Liver (tissue), 9 donors: ENCODE data around the gene ISCA2. TPM values are rescaled to one million over a fixed set of nuclear protein-coding genes. Genes with fewer than 3 reads are reported as not detected.

Source experiments
- DNase-seq: peaks from one replicate; pipeline ENCODE4 v3.0.0-alpha.2; 2017; ENCODE audit warnings: low spot score
- H3K27ac ChIP-seq, 2 donors: one replicate each; pipeline ENCODE4 v1.7.0; 2013; ENCODE audit warnings: inconsistent platforms in 2 of 2, low read length in 2 of 2, control low read depth in 1 of 2, low read depth in 1 of 2, mild to moderate bottlenecking in 1 of 2
- H3K27me3 ChIP-seq, 4 donors: one replicate each; pipeline versions ENCODE4 v1.6.1 to v1.7.0; 2013; ENCODE audit warnings: low read length in 3 of 4, inconsistent platforms in 1 of 4, mild to moderate bottlenecking in 1 of 4, moderate library complexity in 1 of 4; ENCODE audit not compliant: control insufficient read depth in 4 of 4, insufficient read depth in 4 of 4
- H3K36me3 ChIP-seq, 4 donors: one replicate each; pipeline versions ENCODE4 v1.6.1 to v1.7.0; 2013; ENCODE audit warnings: low read length in 3 of 4, mild to moderate bottlenecking in 3 of 4, low read depth in 1 of 4, moderate library complexity in 1 of 4; ENCODE audit not compliant: control insufficient read depth in 4 of 4, insufficient read depth in 3 of 4
- H3K4me1 ChIP-seq, 4 donors: one replicate each; pipeline versions ENCODE4 v1.6.1 to v1.7.0; 2013; ENCODE audit warnings: low read length in 3 of 4, mild to moderate bottlenecking in 3 of 4, moderate library complexity in 1 of 4; ENCODE audit not compliant: control insufficient read depth in 4 of 4, insufficient read depth in 4 of 4
- H3K4me3 ChIP-seq, 3 donors: one replicate each; pipeline versions ENCODE4 v1.6.1 to v1.7.0; 2013; ENCODE audit warnings: low read length in 3 of 3, control low read depth in 1 of 3, low read depth in 1 of 3, mild to moderate bottlenecking in 1 of 3
- H3K9ac ChIP-seq, 2 donors: one replicate each; pipeline ENCODE4 v1.7.0; 2013; ENCODE audit warnings: low read length in 2 of 2, mild to moderate bottlenecking in 2 of 2, moderate library complexity in 2 of 2, control low read depth in 1 of 2, low read depth in 1 of 2
- H3K9me3 ChIP-seq, 4 donors: one replicate each; pipeline versions ENCODE4 v1.6.1 to v1.7.0; 2013; ENCODE audit warnings: low read length in 3 of 4; ENCODE audit not compliant: control insufficient read depth in 4 of 4
- CTCF ChIP-seq: fragments of 150-350 bp; IDR thresholded peaks from 2 replicates; pipeline ENCODE4 v1.5.1; 2017; ENCODE audit warnings: improper control_type of control experiment, low read depth, low read length; ENCODE audit not compliant: missing input control
- EGR1 ChIP-seq, 2 donors: IDR thresholded peaks; 2 replicates each; pipeline ENCODE4 v1.6.1; 2016 to 2018; ENCODE audit warnings: antibody characterized with exemption in 2 of 2, low read depth in 2 of 2
- FOXA2 ChIP-seq: IDR thresholded peaks from 2 replicates; pipeline ENCODE4 v1.6.1; 2016; ENCODE audit warnings: antibody characterized with exemption
- HNF4G ChIP-seq: IDR thresholded peaks from 2 replicates; pipeline ENCODE4 v1.6.1; 2016; ENCODE audit warnings: antibody characterized with exemption
- JUND ChIP-seq, 2 donors: IDR thresholded peaks; 2 replicates each; pipeline ENCODE4 v1.6.1; 2016; ENCODE audit warnings: antibody characterized with exemption in 2 of 2
- MAX ChIP-seq: IDR thresholded peaks from 2 replicates; pipeline ENCODE4 v1.6.1; 2016; ENCODE audit warnings: antibody characterized with exemption
- NR2F2 ChIP-seq: IDR thresholded peaks from 2 replicates; pipeline ENCODE4 v1.6.1; 2016; ENCODE audit warnings: antibody characterized with exemption
- RAD21 ChIP-seq, 2 donors: IDR thresholded peaks; 2 replicates each; pipeline ENCODE4 v1.6.1; 2016; ENCODE audit warnings: antibody characterized with exemption in 2 of 2, mild to moderate bottlenecking in 2 of 2
- REST ChIP-seq: IDR thresholded peaks from 2 replicates; pipeline ENCODE4 v1.6.1; 2016; ENCODE audit warnings: antibody characterized with exemption, mild to moderate bottlenecking
- RXRA ChIP-seq, 2 donors: IDR thresholded peaks; 2 replicates each; pipeline ENCODE4 v1.6.1; 2017 to 2018; ENCODE audit warnings: antibody characterized with exemption in 2 of 2, mild to moderate bottlenecking in 1 of 2
- SP1 ChIP-seq: IDR thresholded peaks from 2 replicates; pipeline ENCODE4 v1.6.1; 2018; ENCODE audit warnings: antibody characterized with exemption, mild to moderate bottlenecking
- TAF1 ChIP-seq: conservative IDR thresholded peaks from 2 replicates; pipeline ENCODE4 v1.6.1; 2016; ENCODE audit warnings: antibody characterized with exemption, mild to moderate bottlenecking
- YY1 ChIP-seq: IDR thresholded peaks from 2 replicates; pipeline ENCODE4 v1.6.1; 2016; ENCODE audit warnings: antibody characterized with exemption, mild to moderate bottlenecking
- WGBS: extraction: QIAGEN DNeasy Blood & Tissue Kit; methylation state at CpG from one replicate; pipeline ENCODE4 v1.1.7; 2013; 5-methylcytosine and 5-hydroxymethylcytosine counted together
- polyA plus RNA-seq, 2 donors: library from polyadenylated mRNA; stranded (reverse) in 1 of 2; unstranded in 1 of 2; fragments of 200-250 nt in 1 of 2; fragments of >200 nt in 1 of 2; fragmentation: Nextera tagmentation in 1 of 2; extraction: Ambion mirVana in 1 of 2; gene quantifications; one replicate each; pipeline versions ENCODE4 v1.2.1 to v1.2.3, GENCODE V29; 2013 to 2015
- total RNA-seq, 2 donors: library from RNA; depleted of rRNA; stranded (reverse); fragments of >200 nt; gene quantifications; one replicate each; pipeline ENCODE4 v1.2.3, GENCODE V29; 2014
- TF ChIP-seq, protein P1 (sequence below): IDR thresholded peaks from 2 replicates; pipeline ENCODE4 v1.6.1; 2016; ENCODE audit warnings: antibody characterized with exemption
- TF ChIP-seq, protein P2 (sequence below): IDR thresholded peaks from 2 replicates; pipeline ENCODE4 v1.6.1; 2016; ENCODE audit warnings: antibody characterized with exemption
- donor health status: healthy.
- donor health status: healthy.
- donor health status: healthy.
- donor health status: healthy.
- donor health status: healthy.

The ISCA2 gene
- total and polyA plus RNA-seq, 4 donors = 7.1 to 35.3 (median 15.8) TPM

DNA sequence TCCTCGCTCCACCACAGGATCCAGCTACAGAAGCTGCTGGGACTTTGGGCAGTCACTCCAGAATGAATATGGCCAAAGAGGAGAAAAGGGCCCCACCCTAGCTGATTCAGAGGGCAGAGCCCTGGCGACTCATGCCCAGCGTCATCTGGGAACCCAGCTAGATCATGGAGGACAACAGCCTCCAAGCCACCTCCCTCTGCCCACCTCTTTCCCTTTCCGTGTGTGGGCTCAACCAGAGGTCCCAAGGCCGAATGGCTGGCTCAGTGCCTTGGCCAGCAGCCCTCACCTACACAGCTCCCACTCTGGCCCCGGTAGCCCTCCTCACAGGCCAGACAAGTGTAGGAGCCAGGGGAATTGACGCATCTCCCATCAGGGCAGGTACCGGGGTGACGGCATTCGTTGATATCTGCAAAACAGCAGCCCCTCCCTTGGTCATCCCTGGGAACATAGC is 17.4 kb downstream of the ISCA2 start:
- no peak for DNase-seq
- Histone ChIP-seq H3K4me3 (no peak overlapping the region), H3K27ac (no peak overlapping the region), H3K4me1 (no peaks in the 10 kb centered on the region), H3K9ac (no peak overlapping the region), H3K9me3 (no peaks in the 10 kb centered on the region), H3K36me3 (no peaks in the 10 kb centered on the region), H3K27me3 (no peaks in the 10 kb centered on the region)
- WGBS = 79% methylated on average over 10 of the region's 10 CpGs
- TF ChIP-seq EGR1 (IDR thresholded peaks at IDR 0.05; ENCODE audit: low read depth in 2 of 2) (no peak), FOXA2 (no peak)

- DNase-seq = no peak
- TF ChIP-seq MAX (no peak), YY1 (no peak), REST (no peak), JUND (IDR thresholded peaks at IDR 0.05) (no peak), CTCF (no peak), EGR1 (IDR thresholded peaks at IDR 0.05; ENCODE audit: low read depth in 2 of 2) (no peak), NR2F2 (no peak), HNF4G (no peak), SP1 (no peak), RXRA (IDR thresholded peaks at IDR 0.05) (no peak), TAF1 (no peak), RAD21 (IDR thresholded peaks at IDR 0.05) (no peak)
- TF ChIP-seq, protein P1, sequence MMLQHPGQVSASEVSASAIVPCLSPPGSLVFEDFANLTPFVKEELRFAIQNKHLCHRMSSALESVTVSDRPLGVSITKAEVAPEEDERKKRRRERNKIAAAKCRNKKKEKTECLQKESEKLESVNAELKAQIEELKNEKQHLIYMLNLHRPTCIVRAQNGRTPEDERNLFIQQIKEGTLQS = no peak
- TF ChIP-seq, protein P2, sequence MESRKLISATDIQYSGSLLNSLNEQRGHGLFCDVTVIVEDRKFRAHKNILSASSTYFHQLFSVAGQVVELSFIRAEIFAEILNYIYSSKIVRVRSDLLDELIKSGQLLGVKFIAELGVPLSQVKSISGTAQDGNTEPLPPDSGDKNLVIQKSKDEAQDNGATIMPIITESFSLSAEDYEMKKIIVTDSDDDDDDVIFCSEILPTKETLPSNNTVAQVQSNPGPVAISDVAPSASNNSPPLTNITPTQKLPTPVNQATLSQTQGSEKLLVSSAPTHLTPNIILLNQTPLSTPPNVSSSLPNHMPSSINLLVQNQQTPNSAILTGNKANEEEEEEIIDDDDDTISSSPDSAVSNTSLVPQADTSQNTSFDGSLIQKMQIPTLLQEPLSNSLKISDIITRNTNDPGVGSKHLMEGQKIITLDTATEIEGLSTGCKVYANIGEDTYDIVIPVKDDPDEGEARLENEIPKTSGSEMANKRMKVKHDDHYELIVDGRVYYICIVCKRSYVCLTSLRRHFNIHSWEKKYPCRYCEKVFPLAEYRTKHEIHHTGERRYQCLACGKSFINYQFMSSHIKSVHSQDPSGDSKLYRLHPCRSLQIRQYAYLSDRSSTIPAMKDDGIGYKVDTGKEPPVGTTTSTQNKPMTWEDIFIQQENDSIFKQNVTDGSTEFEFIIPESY = no peak
These were observed 18.6 kb downstream of the ISCA2 start for GRCh38 chr14:74511966-74512830.

More at GRCh38 chr14:74511966-74512830, 18.6 kb downstream of the ISCA2 start:
- no peaks in the 10 kb centered on the region for H3K36me3 ChIP-seq
- H3K27me3 ChIP-seq = no peaks in the 10 kb centered on the region
- no peak overlapping the region for H3K27ac ChIP-seq
- H3K9ac ChIP-seq = no peak overlapping the region
- H3K9me3 ChIP-seq = no peaks in the 10 kb centered on the region
- no peaks in the 10 kb centered on the region for H3K4me1 ChIP-seq
- H3K4me3 ChIP-seq = no peak overlapping the region
- 74% methylated on average over 10 of the region's 10 CpGs for WGBS
